ENCODE measurements around the gene SEC16B.

- TF ChIP-seq POU6F1 (CRISPR knock-in tag; IDR thresholded peaks at IDR 0.05; ENCODE audit: borderline replicate concordance, low read depth) (no peak), BACH2 (CRISPR knock-in tag; IDR thresholded peaks at IDR 0.05; ENCODE audit: borderline replicate concordance) (no peak), PPARA (CRISPR knock-in tag; IDR thresholded peaks at IDR 0.05; ENCODE audit: borderline replicate concordance) (no peak), CREB5 (CRISPR knock-in tag; IDR thresholded peaks at IDR 0.05; ENCODE audit: low read depth) (no peak), RARB (CRISPR knock-in tag; IDR thresholded peaks at IDR 0.05) (no peak), ISL1 (CRISPR knock-in tag; IDR thresholded peaks at IDR 0.05) (no peak), CSDC2 (CRISPR knock-in tag; IDR thresholded peaks at IDR 0.05) (no peak)
These were observed 19.4 kb downstream of the SEC16B start for GRCh38 chr1:177950506-177950905.
